DMS53 treated with DMSO at 0.1 percent for 48 hours (cell line): ENCODE results near the gene SNRNP27.
"Not testable (repeated sequence)": the region's sequence is repeated elsewhere in the genome, so short reads cannot be mapped to it uniquely, and the experiment has no call there.

ENCODE experiments used
- DNase-seq: peaks from one replicate; lab custom pipeline; 2025; ENCODE audit not compliant: unreplicated experiment; lab: John Stamatoyannopoulos, UW

SNRNP27 gene

GRCh38 chr2:69945441-69945840 lies 51.7 kb downstream of the SNRNP27 start:
- DNase-seq = no peak

DNA sequence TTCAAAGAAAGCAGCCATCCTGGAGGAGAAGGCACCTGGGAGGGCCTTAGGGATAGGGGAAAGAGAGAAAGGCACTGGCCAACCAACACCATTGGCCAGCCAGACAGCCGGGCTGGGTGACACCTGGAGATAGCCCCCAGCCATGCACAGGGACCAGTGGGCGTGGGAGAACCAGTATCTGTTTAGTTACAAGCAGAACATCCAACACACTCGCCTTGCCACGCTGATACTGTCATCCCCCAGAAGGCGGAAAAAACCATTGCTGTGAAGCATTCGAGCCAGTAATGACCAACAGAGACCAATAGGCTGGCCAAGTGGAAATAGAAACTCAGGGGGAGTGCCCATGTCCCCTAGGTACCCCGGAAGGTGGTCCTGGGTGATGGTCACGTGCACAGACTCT lies 52.2 kb downstream of the SNRNP27 start:
- no peak for DNase-seq

- no peak for DNase-seq
Observed at GRCh38 chr2:69946351-69947324, 52.9 kb downstream of the SNRNP27 start.

GRCh38 chr2:69947325-69947931 lies 53.7 kb downstream of the SNRNP27 start:
- DNase-seq = no peak

- no peak for DNase-seq
Observed at GRCh38 chr2:69948032-69948962, 54.5 kb downstream of the SNRNP27 start.

- no peak for DNase-seq
Observed at GRCh38 chr2:69948963-69949645, 55.3 kb downstream of the SNRNP27 start.

DNA sequence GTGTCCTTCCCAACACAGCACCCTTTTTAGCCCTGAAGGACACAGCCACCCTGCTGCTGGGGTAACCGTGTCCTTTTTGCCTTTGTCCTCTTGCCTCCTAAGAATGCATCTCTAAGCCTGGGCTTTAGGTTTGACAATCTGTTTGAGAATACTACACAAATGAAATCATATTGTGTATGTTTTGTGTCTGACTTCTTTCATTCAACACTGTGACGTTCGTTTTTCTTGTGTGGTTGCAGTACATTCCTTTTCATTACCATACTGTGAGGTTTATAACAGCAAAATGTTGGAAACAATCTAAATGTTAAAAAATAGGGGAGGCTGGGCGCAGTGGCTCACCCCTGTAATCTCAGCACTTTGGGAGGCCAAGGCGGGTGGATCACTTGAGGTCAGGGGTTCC lies 56.5 kb downstream of the SNRNP27 start:
- DNase-seq = no peak

DNA sequence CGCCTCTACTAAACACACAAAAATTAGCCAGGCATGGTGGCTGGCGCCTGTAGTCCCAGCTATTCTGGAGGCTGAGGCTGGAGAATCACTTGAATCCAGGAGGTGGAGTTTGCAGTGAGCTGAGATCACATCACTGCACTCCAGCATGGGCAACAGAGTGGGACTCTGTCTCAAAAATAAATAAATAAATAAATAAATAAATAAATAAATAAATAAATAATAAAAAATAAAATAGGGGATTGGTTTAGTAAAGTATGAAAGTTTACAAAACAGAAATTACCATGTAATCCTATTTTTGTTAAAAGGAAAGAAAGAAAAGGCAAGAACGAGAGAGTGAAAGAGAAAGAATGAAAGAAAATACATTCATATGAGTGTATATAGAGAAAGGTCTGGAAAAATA lies 56.9 kb downstream of the SNRNP27 start:
- not testable (repeated sequence) for DNase-seq

DNA sequence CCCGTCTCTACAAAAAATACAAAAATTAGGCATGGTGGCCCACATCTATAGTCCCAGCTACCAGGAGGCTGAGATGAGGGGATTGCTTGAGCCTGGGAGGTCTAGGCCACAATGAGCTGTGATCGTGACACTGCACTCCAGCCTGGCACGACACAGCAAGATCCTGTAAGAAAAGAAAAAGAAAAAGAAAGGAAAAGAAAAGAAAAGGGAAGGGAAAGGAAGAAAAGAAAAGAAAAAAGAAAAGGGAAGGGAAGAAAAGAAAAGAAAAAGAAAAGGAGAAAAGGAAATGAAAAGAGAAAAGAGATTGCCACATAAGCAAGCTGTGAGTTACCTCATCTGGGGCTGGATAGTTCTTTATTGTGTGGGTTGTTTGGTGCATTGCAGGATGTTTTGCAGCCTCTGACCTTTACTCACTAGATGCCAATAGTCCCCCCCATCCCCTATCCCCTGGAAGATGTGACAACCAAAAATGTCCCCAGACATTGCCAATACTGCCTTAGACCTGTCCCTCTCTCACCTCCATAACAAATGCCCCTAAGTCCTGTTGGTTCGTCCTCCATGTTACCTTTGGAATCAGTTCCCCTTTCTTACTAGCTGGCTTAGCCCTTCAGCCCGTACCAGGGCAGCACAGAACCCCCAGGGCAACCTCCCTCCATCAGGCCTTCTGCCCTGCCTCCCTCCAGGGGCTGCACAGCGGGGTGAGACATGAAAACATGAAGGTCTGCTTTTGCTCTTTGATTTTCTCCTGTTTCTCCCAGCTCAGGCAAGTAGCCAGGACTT lies 58.8 kb downstream of the SNRNP27 start:
- DNase-seq = no peak

GRCh38 chr2:69954084-69954483 lies 60.3 kb downstream of the SNRNP27 start:
- DNase-seq = no peak
